HCT116 (cell line): ENCODE data around the gene KNOP1. TPM values are rescaled to one million over a fixed set of nuclear protein-coding genes. Genes with fewer than 3 reads are reported as not detected.

ENCODE experiments used
- ATAC-seq: fragments of 200-7000 bp; cut with Tn5 transposase; 2 replicates; pipeline ENCODE4 v1.9.1; 2020; ENCODE audit warnings: mild to moderate bottlenecking, moderate library complexity
- BruUV-seq: library from RNA; stranded (reverse); fragments of 400-500 nt; replicated peaks from 2 replicates; lab custom pipeline; 2021; lab: Mats Ljungman, UMichigan
- CTCF ChIA-PET: fragments of 300-600 bp; sonication (Branson Sonifier 250); formaldehyde crosslinking; loops from one replicate; lab custom pipeline; 2021; ENCODE audit warnings: antibody characterized with exemption; lab: Charles Lee
- POLR2A ChIA-PET: fragments of 300-600, 350-600 bp; sonication (Branson Sonifier 250); formaldehyde crosslinking; loops from one replicate; lab custom pipeline; 2021; ENCODE audit warnings: antibody characterized with exemption; lab: Charles Lee
- RAD21 ChIA-PET, 2 experiments: fragments of 300-600 bp; sonication (Branson Sonifier 250); formaldehyde crosslinking; loops; one replicate each; lab custom pipeline; 2023; ENCODE audit warnings: low total read pairs in 2 of 2; ENCODE audit not compliant: uncharacterized antibody in 2 of 2, unreplicated experiment in 2 of 2, low non-redundant PET in 1 of 2; lab: Charles Lee
- DNase-seq: peaks from one replicate; pipeline ENCODE4 v3.0.0-alpha.2; 2010; ENCODE audit warnings: low read depth, low spot score
- H2AFZ ChIP-seq: fragments of 200-600 bp; shearing (Covaris generic), sonication (generic); 2 replicates; pipeline ENCODE4 v1.6.1; 2017; ENCODE audit warnings: low read depth, mixed run types, mixed read lengths, antibody characterized with exemption, low read length; ENCODE audit not compliant: poor library complexity, severe bottlenecking
- H3K27ac ChIP-seq: 2 replicates; pipeline ENCODE4 v1.5.1; 2012; ENCODE audit warnings: low read depth, low read length
- H3K27me3 ChIP-seq: fragments of 200-600 bp; sonication (generic); 2 replicates; pipeline ENCODE4 v1.6.1; 2016; ENCODE audit warnings: mixed run types, low read length, mixed read lengths; ENCODE audit not compliant: insufficient read depth
- H3K36me3 ChIP-seq, 2 experiments: fragments of 200-500 bp in 1 of 2; fragments of 200-600 bp in 1 of 2; sonication (Bioruptor generic) in 1 of 2; sonication (generic) in 1 of 2; 2 replicates each; pipeline versions ENCODE4 v1.5.1 to v1.6.1; 2014 to 2016; ENCODE audit warnings: low read length in 2 of 2, inconsistent platforms in 1 of 2, mixed read lengths in 1 of 2, mixed run types in 1 of 2; ENCODE audit not compliant: insufficient read depth in 2 of 2, control insufficient read depth in 1 of 2
- H3K4me1 ChIP-seq, 2 experiments: fragments of 200-600 bp in 1 of 2; sonication (generic) in 1 of 2; 2 replicates each; pipeline versions ENCODE4 v1.5.1 to v1.6.1; 2012 to 2017; ENCODE audit warnings: low read length in 2 of 2, inconsistent platforms in 1 of 2, mild to moderate bottlenecking in 1 of 2, mixed read lengths in 1 of 2, mixed run types in 1 of 2, moderate library complexity in 1 of 2; ENCODE audit not compliant: insufficient read depth in 2 of 2, control insufficient read depth in 1 of 2
- H3K4me2 ChIP-seq: fragments of 200-600 bp; sonication (generic); 2 replicates; pipeline ENCODE4 v1.6.1; 2017; ENCODE audit warnings: mixed run types, low read length, mixed read lengths
- H3K4me3 ChIP-seq, 2 experiments: fragments of 200-600 bp in 1 of 2; sonication (generic) in 1 of 2; replicated peaks in 1 of 2; 2 replicates each; pipeline ENCODE4 v1.5.1; 2011 to 2016; ENCODE audit warnings: low read length in 2 of 2, control low read depth in 1 of 2, low read depth in 1 of 2, mild to moderate bottlenecking in 1 of 2, mixed read lengths in 1 of 2, mixed run types in 1 of 2
- H3K79me2 ChIP-seq: fragments of 200-600 bp; sonication (generic); 2 replicates; pipeline ENCODE4 v1.6.1; 2017; ENCODE audit warnings: mild to moderate bottlenecking, mixed run types, low read length, moderate library complexity, mixed read lengths; ENCODE audit not compliant: insufficient read depth
- H3K9ac ChIP-seq: fragments of 200-600 bp; sonication (generic); 2 replicates; pipeline ENCODE4 v1.6.1; 2016; ENCODE audit warnings: low read length, mixed read lengths
- H3K9me2 ChIP-seq: fragments of 200-600 bp; sonication (generic), shearing (Covaris generic); 2 replicates; pipeline ENCODE4 v1.6.1; 2017; ENCODE audit warnings: mixed run types, mild to moderate bottlenecking, moderate library complexity; ENCODE audit not compliant: insufficient read depth
- H3K9me3 ChIP-seq, 2 experiments: fragments of 200-500 bp in 1 of 2; fragments of 200-600 bp in 1 of 2; sonication (Bioruptor generic) in 1 of 2; sonication (generic) in 1 of 2; 2 replicates each; pipeline ENCODE4 v1.6.1; 2014 to 2017; ENCODE audit warnings: low read length in 2 of 2, mixed read lengths in 2 of 2, inconsistent platforms in 1 of 2, low read depth in 1 of 2, mild to moderate bottlenecking in 1 of 2, mixed run types in 1 of 2, moderate library complexity in 1 of 2; ENCODE audit not compliant: control insufficient read depth in 1 of 2, insufficient read depth in 1 of 2
- H4K20me1 ChIP-seq: fragments of 200-600 bp; sonication (generic), shearing (Covaris generic); 2 replicates; pipeline ENCODE4 v1.6.1; 2017; ENCODE audit warnings: mixed run types, mild to moderate bottlenecking, moderate library complexity; ENCODE audit not compliant: insufficient read depth
- ATF3 ChIP-seq: IDR thresholded peaks from 2 replicates; pipeline ENCODE4 v1.6.1; 2012
- EGR1 ChIP-seq: IDR thresholded peaks from 2 replicates; pipeline ENCODE4 v1.6.1; 2012; ENCODE audit warnings: low read depth
- EZH2 ChIP-seq: fragments of 200-600 bp; sonication (generic); IDR thresholded peaks from 2 replicates; pipeline ENCODE4 v1.6.1; 2017; ENCODE audit warnings: antibody characterized with exemption, mixed run types
- EZH2phosphoT487 ChIP-seq: fragments of 200-600 bp; IDR thresholded peaks from 2 replicates; pipeline ENCODE4 v1.6.1; 2018; ENCODE audit warnings: antibody characterized with exemption, borderline replicate concordance
- JUND ChIP-seq: IDR thresholded peaks from 2 replicates; pipeline ENCODE4 v1.6.1; 2012
- POLR2A ChIP-seq: IDR thresholded peaks from 2 replicates; pipeline ENCODE4 v1.7.0; 2011; ENCODE audit warnings: borderline replicate concordance; ENCODE audit not compliant: insufficient read depth, insufficient read length; ENCODE audit errors: extremely low read depth
- POLR2AphosphoS5 ChIP-seq: IDR thresholded peaks from 2 replicates; pipeline ENCODE4 v1.6.1; 2011; ENCODE audit warnings: mild to moderate bottlenecking, low read depth, low read length, moderate library complexity
- RAD21 ChIP-seq: IDR thresholded peaks from 2 replicates; pipeline ENCODE4 v1.6.1; 2012; ENCODE audit warnings: low read depth, mild to moderate bottlenecking
- REST ChIP-seq: IDR thresholded peaks from 2 replicates; pipeline ENCODE4 v1.6.1; 2012; ENCODE audit warnings: low read depth
- TCF7L2 ChIP-seq: IDR thresholded peaks from 2 replicates; pipeline ENCODE4 v1.7.0; 2011; ENCODE audit warnings: borderline replicate concordance, inconsistent platforms; ENCODE audit not compliant: insufficient read depth, insufficient read length; ENCODE audit errors: extremely low read depth
- YY1 ChIP-seq: IDR thresholded peaks from 2 replicates; pipeline ENCODE4 v1.6.1; 2011; ENCODE audit warnings: low read length, low read depth, moderate library complexity, mild to moderate bottlenecking; ENCODE audit not compliant: insufficient replicate concordance; ENCODE audit errors: extremely low read depth
- ZBTB33 ChIP-seq: IDR thresholded peaks from 2 replicates; pipeline ENCODE4 v1.6.1; 2011; ENCODE audit warnings: mild to moderate bottlenecking, low read length, moderate library complexity; ENCODE audit not compliant: insufficient replicate concordance; ENCODE audit errors: extremely low read depth
- intact Hi-C: fragments of 100-400 bp; cut with micrococcal nuclease; formaldehyde crosslinking; loops from 2 replicates; pipeline ENCODE4 v1.10.0; 2022
- total RNA-seq: library from RNA; stranded (reverse); gene quantifications from one replicate; pipeline ENCODE4 v1.2.1, GENCODE V29; 2021; ENCODE audit not compliant: unreplicated experiment

KNOP1 gene
- total RNA-seq, 1 experiment from 2014 or later = 34.6 TPM

GRCh38 chr16:19672378-19672777, 45.6 kb downstream of the KNOP1 start:
- RAD21 ChIA-PET = no interaction called here
- no TSS peak for BruUV-seq

More at GRCh38 chr16:19672378-19672777, 45.6 kb downstream of the KNOP1 start:
- H3K9me3 ChIP-seq = no peaks in the 10 kb centered on the region
- no peak for ATAC-seq
- no peak overlapping the region for H2AFZ ChIP-seq
- H3K9me2 ChIP-seq = no peaks in the 10 kb centered on the region
- no peaks in the 10 kb centered on the region for H3K4me1 ChIP-seq
- ChIA-PET POLR2A (no interaction called here), CTCF (no interaction called here)
- DNase-seq = no peak
- no peaks in the 10 kb centered on the region for H3K27me3 ChIP-seq
- intact Hi-C loops = no loop called here
- TF ChIP-seq JUND = no peak
- TF ChIP-seq EGR1 = no peak
- TF ChIP-seq RAD21 = no peak
- TF ChIP-seq POLR2A = no peak
- TF ChIP-seq EZH2 = no peak
- no peak for TF ChIP-seq ATF3
- no peak for TF ChIP-seq YY1
- TF ChIP-seq EZH2phosphoT487 = no peak
- TF ChIP-seq POLR2AphosphoS5 = no peak
- TF ChIP-seq TCF7L2 = no peak
- TF ChIP-seq REST = no peak
- TF ChIP-seq ZBTB33 = no peak
- no peaks in the 10 kb centered on the region for H3K36me3 ChIP-seq
- H4K20me1 ChIP-seq = no peaks in the 10 kb centered on the region
- no peak overlapping the region for H3K27ac ChIP-seq
- no peak overlapping the region for H3K4me2 ChIP-seq
- H3K4me3 ChIP-seq = no peak overlapping the region
- H3K79me2 ChIP-seq = no peaks in the 10 kb centered on the region
- no peak overlapping the region for H3K9ac ChIP-seq
